ENCODE data around the gene TMEM170B.

Gene TMEM170B

GRCh38 chr6:11586117-11586516 lies 48.6 kb downstream of the TMEM170B start:
- no peak overlapping the region for H3K4me3 ChIP-seq (ENCODE audit: low read depth, low read length)
- no peak for TF ChIP-seq CTCF (IDR thresholded peaks at IDR 0.05; ENCODE audit: borderline replicate concordance, insufficient read depth, low read depth, low read length)

- H3K4me3 ChIP-seq (ENCODE audit: low read depth, low read length): no peak overlapping the region
- no peak for TF ChIP-seq CTCF (IDR thresholded peaks at IDR 0.05; ENCODE audit: borderline replicate concordance, insufficient read depth, low read depth, low read length)
Observed at GRCh38 chr6:11586536-11586935, 49.0 kb downstream of the TMEM170B start.

GRCh38 chr6:11589261-11589660 lies 51.7 kb downstream of the TMEM170B start:
- no peak overlapping the region for H3K4me3 ChIP-seq (ENCODE audit: low read depth, low read length)
- no peak for TF ChIP-seq CTCF (IDR thresholded peaks at IDR 0.05; ENCODE audit: borderline replicate concordance, insufficient read depth, low read depth, low read length)

GRCh38 chr6:11592294-11592906 lies 54.9 kb downstream of the TMEM170B start:
- TF ChIP-seq CTCF (IDR thresholded peaks at IDR 0.05; ENCODE audit: borderline replicate concordance, insufficient read depth, low read depth, low read length): no peak
- H3K4me3 ChIP-seq (ENCODE audit: low read depth, low read length): no peak overlapping the region

- no peak overlapping the region for H3K4me3 ChIP-seq (ENCODE audit: low read depth, low read length)
- no peak for TF ChIP-seq CTCF (IDR thresholded peaks at IDR 0.05; ENCODE audit: borderline replicate concordance, insufficient read depth, low read depth, low read length)
Observed at GRCh38 chr6:11593096-11593495, 55.5 kb downstream of the TMEM170B start.

- H3K4me3 ChIP-seq (ENCODE audit: low read depth, low read length): no peak overlapping the region
- TF ChIP-seq CTCF (IDR thresholded peaks at IDR 0.05; ENCODE audit: borderline replicate concordance, insufficient read depth, low read depth, low read length): no peak
Observed at GRCh38 chr6:11595903-11596302, 58.4 kb downstream of the TMEM170B start.

GRCh38 chr6:11596640-11597237 lies 59.2 kb downstream of the TMEM170B start:
- no peak overlapping the region for H3K4me3 ChIP-seq (ENCODE audit: low read depth, low read length)
- TF ChIP-seq CTCF (IDR thresholded peaks at IDR 0.05; ENCODE audit: borderline replicate concordance, insufficient read depth, low read depth, low read length): no peak
